SJCRH30 (cell line): ENCODE results near the gene QARS1. TPM values are rescaled to one million over a fixed set of nuclear protein-coding genes. Genes with fewer than 3 reads are reported as not detected.

ENCODE experiments used
- DNase-seq, 2 experiments: peaks; one replicate each; pipeline ENCODE4 v3.0.0-alpha.2; 2015 to 2020
- H3K27ac ChIP-seq: fragments of 250-450 bp; sonication (Bioruptor Pico); 2 replicates; pipeline ENCODE4 v1.5.1; 2020; ENCODE audit warnings: mild to moderate bottlenecking, moderate library complexity
- H3K27me3 ChIP-seq: fragments of 250-450 bp; sonication (Bioruptor Pico); 2 replicates; pipeline ENCODE4 v1.5.1; 2020; ENCODE audit warnings: mild to moderate bottlenecking, moderate library complexity
- H3K36me3 ChIP-seq: fragments of 250-450 bp; sonication (Bioruptor Pico); 2 replicates; pipeline ENCODE4 v1.5.1; 2020; ENCODE audit warnings: mild to moderate bottlenecking, moderate library complexity
- H3K4me1 ChIP-seq: fragments of 250-450 bp; sonication (Bioruptor Pico); 2 replicates; pipeline ENCODE4 v1.5.1; 2020; ENCODE audit warnings: mild to moderate bottlenecking, moderate library complexity
- H3K4me3 ChIP-seq: fragments of 250-450 bp; sonication (Bioruptor Pico); 2 replicates; pipeline ENCODE4 v1.5.1; 2020; ENCODE audit warnings: mild to moderate bottlenecking, moderate library complexity
- H3K9me3 ChIP-seq: fragments of 250-450 bp; sonication (Bioruptor Pico); replicated peaks from 2 replicates; pipeline ENCODE4 v1.5.1; 2020; ENCODE audit warnings: mild to moderate bottlenecking, moderate library complexity
- total RNA-seq: library from RNA; depleted of rRNA; stranded (reverse); fragments of >200 nt; shearing (Covaris generic); gene quantifications from 2 replicates; pipeline ENCODE4 v1.2.3, GENCODE V29; 2014

QARS1 gene
- total RNA-seq, 1 experiment from 2014 or later: 192 TPM

GRCh38 chr3:49100046-49100615 lies 4.4 kb downstream of the QARS1 start:
- DNase-seq: no peak
- peaks cover 30% of the 10 kb centered on the region for H3K36me3 ChIP-seq
- no peak overlapping the region for H3K4me3 ChIP-seq

GRCh38 chr3:49098910-49099630 lies 5.5 kb downstream of the QARS1 start:
- Histone ChIP-seq H3K9me3 (no peaks in the 10 kb centered on the region), H3K4me1 (no peaks in the 10 kb centered on the region), H3K27me3 (no peaks in the 10 kb centered on the region), H3K36me3 (peaks cover 30% of the 10 kb centered on the region), H3K4me3 (no peak overlapping the region), H3K27ac (no peak overlapping the region)
- no peak for DNase-seq

More at GRCh38 chr3:49100046-49100615, 4.4 kb downstream of the QARS1 start:
- H3K9me3 ChIP-seq: no peaks in the 10 kb centered on the region
- no peaks in the 10 kb centered on the region for H3K27me3 ChIP-seq
- no peaks in the 10 kb centered on the region for H3K4me1 ChIP-seq
- H3K27ac ChIP-seq: no peak overlapping the region

GRCh38 chr3:49098429-49098828 lies 6.1 kb downstream of the QARS1 start:
- no peak overlapping the region for H3K27ac ChIP-seq
- no peak overlapping the region for H3K4me3 ChIP-seq
- no peaks in the 10 kb centered on the region for H3K27me3 ChIP-seq
- H3K9me3 ChIP-seq: no peaks in the 10 kb centered on the region
- DNase-seq: peak; percentile 13 to 24
- no peaks in the 10 kb centered on the region for H3K4me1 ChIP-seq
- peaks cover 30% of the 10 kb centered on the region for H3K36me3 ChIP-seq

- peak; percentile 97 to 99 for DNase-seq
- Histone ChIP-seq H3K4me3 (peak within 1 kb of the TSS; percentile 82), H3K4me1 (no peaks in the 10 kb centered on the region; the same call in 1 of the 2 replicates), H3K36me3 (peaks cover 8% of the 10 kb centered on the region), H3K27me3 (no peaks in the 10 kb centered on the region), H3K27ac (peak within 1 kb of the TSS; percentile 90), H3K9me3 (no peaks in the 10 kb centered on the region)
These were observed 10.4 kb downstream of the QARS1 start, which contains the start of gene QRICH1 for GRCh38 chr3:49093853-49094767. QRICH1 (minus strand) TSS chr3:49094071; CDS start chr3:49077017, 17,054 bp downstream.

GRCh38 chr3:49092938-49093852 lies 11.4 kb downstream of the QARS1 start:
- no peaks in the 10 kb centered on the region for H3K9me3 ChIP-seq
- H3K4me3 ChIP-seq: peak overlapping the region; percentile 82
- no peaks in the 10 kb centered on the region for H3K27me3 ChIP-seq
- peak overlapping the region; percentile 90 for H3K27ac ChIP-seq
- peak; percentile 81 to 82 for DNase-seq
- no peaks in the 10 kb centered on the region; the same call in 1 of the 2 replicates for H3K4me1 ChIP-seq
- H3K36me3 ChIP-seq: peaks cover 5% of the 10 kb centered on the region

- no peaks in the 10 kb centered on the region for H3K9me3 ChIP-seq
- no peaks in the 10 kb centered on the region for H3K27me3 ChIP-seq
- H3K36me3 ChIP-seq: peaks cover 19% of the 10 kb centered on the region
- no peak overlapping the region for H3K27ac ChIP-seq
- no peak overlapping the region for H3K4me3 ChIP-seq
- no peaks in the 10 kb centered on the region for H3K4me1 ChIP-seq
- DNase-seq: no peak
These were observed 23.1 kb downstream of the QARS1 start for GRCh38 chr3:49081429-49081828.

GRCh38 chr3:49079270-49079669 lies 25.3 kb downstream of the QARS1 start:
- Histone ChIP-seq H3K4me3 (no peak overlapping the region), H3K27ac (no peak overlapping the region), H3K27me3 (no peaks in the 10 kb centered on the region), H3K36me3 (peaks cover 32% of the 10 kb centered on the region), H3K9me3 (no peaks in the 10 kb centered on the region), H3K4me1 (no peaks in the 10 kb centered on the region)
- no peak for DNase-seq

- DNase-seq: no peak
- H3K36me3 ChIP-seq: peaks cover 47% of the 10 kb centered on the region
These were observed 27.9 kb downstream of the QARS1 start for GRCh38 chr3:49076646-49077045.

GRCh38 chr3:49076116-49076515 lies 28.4 kb downstream of the QARS1 start:
- Histone ChIP-seq H3K9me3 (no peaks in the 10 kb centered on the region), H3K4me3 (no peak overlapping the region), H3K36me3 (peaks cover 49% of the 10 kb centered on the region), H3K4me1 (no peaks in the 10 kb centered on the region), H3K27me3 (no peaks in the 10 kb centered on the region), H3K27ac (no peak overlapping the region)
- no peak for DNase-seq

More at GRCh38 chr3:49076646-49077045, 27.9 kb downstream of the QARS1 start:
- Histone ChIP-seq H3K27ac (no peak overlapping the region), H3K27me3 (no peaks in the 10 kb centered on the region), H3K4me3 (no peak overlapping the region), H3K4me1 (no peaks in the 10 kb centered on the region), H3K9me3 (no peaks in the 10 kb centered on the region)

GRCh38 chr3:49058011-49058410 lies 46.5 kb downstream of the QARS1 start:
- DNase-seq: no peak
- peaks cover 59% of the 10 kb centered on the region for H3K36me3 ChIP-seq

GRCh38 chr3:49057268-49057667 lies 47.3 kb downstream of the QARS1 start:
- Histone ChIP-seq H3K36me3 (peaks cover 59% of the 10 kb centered on the region), H3K4me1 (no peaks in the 10 kb centered on the region), H3K27ac (no peak overlapping the region), H3K4me3 (no peak overlapping the region), H3K27me3 (no peaks in the 10 kb centered on the region), H3K9me3 (no peaks in the 10 kb centered on the region)
- no peak for DNase-seq

More at GRCh38 chr3:49058011-49058410, 46.5 kb downstream of the QARS1 start:
- no peaks in the 10 kb centered on the region for H3K27me3 ChIP-seq
- H3K27ac ChIP-seq: no peak overlapping the region
- H3K9me3 ChIP-seq: no peaks in the 10 kb centered on the region
- no peak overlapping the region for H3K4me3 ChIP-seq
- no peaks in the 10 kb centered on the region for H3K4me1 ChIP-seq

- H3K9me3 ChIP-seq: no peaks in the 10 kb centered on the region
- H3K4me3 ChIP-seq: no peak overlapping the region
- H3K27ac ChIP-seq: no peak overlapping the region
- peaks cover 51% of the 10 kb centered on the region for H3K36me3 ChIP-seq
- no peaks in the 10 kb centered on the region for H3K4me1 ChIP-seq
- DNase-seq: no peak
- H3K27me3 ChIP-seq: no peaks in the 10 kb centered on the region
These were observed 50.2 kb downstream of the QARS1 start for GRCh38 chr3:49054344-49054862.

GRCh38 chr3:49053543-49053942 lies 51.0 kb downstream of the QARS1 start:
- DNase-seq: no peak
- Histone ChIP-seq H3K9me3 (no peaks in the 10 kb centered on the region), H3K4me1 (no peaks in the 10 kb centered on the region), H3K27ac (no peak overlapping the region), H3K36me3 (peaks cover 51% of the 10 kb centered on the region), H3K27me3 (no peaks in the 10 kb centered on the region), H3K4me3 (no peak overlapping the region)
